Tongue (tissue), 1 donor: ENCODE measurements around the gene HLA-DQA1. TPM values are rescaled to one million over a fixed set of nuclear protein-coding genes. Genes with fewer than 3 reads are reported as not detected.

Source experiments
- total RNA-seq: library from RNA; depleted of rRNA; stranded (reverse); fragments of >200 nt; gene quantifications from one replicate; pipeline ENCODE4 v1.2.3, GENCODE V29; 2014

HLA-DQA1 gene
- total RNA-seq, 1 donor from 2014 or later = not detected

Other genes starting within 250 kb of the HLA-DQA1 start
- not detected for gene BTNL2, start 230.2 kb upstream of the HLA-DQA1 start, total RNA-seq
- gene HLA-DRA, start 197.5 kb upstream of the HLA-DQA1 start, total RNA-seq = 43.7 TPM
- 0.31 TPM for gene HLA-DRB5, start 107.1 kb upstream of the HLA-DQA1 start, total RNA-seq
- gene HLA-DRB1, start 47.6 kb upstream of the HLA-DQA1 start, total RNA-seq = 12.9 TPM
- gene HLA-DQB1, start 29.3 kb downstream of the HLA-DQA1 start, total RNA-seq = not detected
- 0.31 TPM for gene HLA-DQA2, start 104.0 kb downstream of the HLA-DQA1 start, total RNA-seq
- not detected for gene HLA-DQB2, start 126.1 kb downstream of the HLA-DQA1 start, total RNA-seq
- gene HLA-DOB, start 179.6 kb downstream of the HLA-DQA1 start, total RNA-seq = 1.4 TPM
- 6.2 TPM for gene TAP2, start 201.3 kb downstream of the HLA-DQA1 start, total RNA-seq
- gene PSMB8, start 206.6 kb downstream of the HLA-DQA1 start, total RNA-seq = 8.5 TPM
- 15.4 TPM for gene TAP1, start 216.3 kb downstream of the HLA-DQA1 start, total RNA-seq
- gene PSMB9, start 216.8 kb downstream of the HLA-DQA1 start, total RNA-seq = 5.7 TPM